Astrocyte (in vitro differentiated cells and primary cell): Measurements from ENCODE around the gene CECR2. TPM values are rescaled to one million over a fixed set of nuclear protein-coding genes. Genes with fewer than 3 reads are reported as not detected.

Experiments
- DNase-seq: peaks from one replicate; pipeline ENCODE4 v3.0.0-alpha.2; 2010; ENCODE audit warnings: low read depth
- FAIRE-seq: peaks from 2 replicates; lab custom pipeline; 2011; peaks lifted over from hg19 to GRCh38; lab: Jason Lieb, UNC
- H2AFZ ChIP-seq: 2 replicates; pipeline ENCODE4 v1.6.0; 2012; ENCODE audit warnings: low read depth, low read length, inconsistent platforms
- H3K27ac ChIP-seq: 2 replicates; pipeline ENCODE4 v1.5.1; 2011; ENCODE audit warnings: low read depth, low read length, inconsistent platforms
- H3K27me3 ChIP-seq: 2 replicates; pipeline ENCODE4 v1.6.0; 2011; ENCODE audit warnings: low read length, inconsistent platforms; ENCODE audit not compliant: insufficient read depth
- H3K36me3 ChIP-seq: 2 replicates; pipeline ENCODE4 v1.5.1; 2011; ENCODE audit warnings: low read length, inconsistent platforms; ENCODE audit not compliant: insufficient read depth
- H3K4me1 ChIP-seq: 2 replicates; pipeline ENCODE4 v1.5.1; 2011; ENCODE audit warnings: low read length, inconsistent platforms; ENCODE audit not compliant: insufficient read depth
- H3K4me2 ChIP-seq: 2 replicates; pipeline ENCODE4 v1.6.0; 2012; ENCODE audit warnings: low read length, inconsistent platforms
- H3K4me3 ChIP-seq: 2 replicates; pipeline ENCODE4 v1.5.1; 2011; ENCODE audit warnings: low read depth, mild to moderate bottlenecking, low read length, inconsistent platforms; ENCODE audit not compliant: insufficient read depth
- H3K79me2 ChIP-seq: 2 replicates; pipeline ENCODE4 v1.6.0; 2012; ENCODE audit warnings: mild to moderate bottlenecking, low read length, inconsistent platforms; ENCODE audit not compliant: insufficient read depth
- H3K9ac ChIP-seq: 2 replicates; pipeline ENCODE4 v1.6.0; 2012; ENCODE audit warnings: mild to moderate bottlenecking, low read length, inconsistent platforms
- H3K9me3 ChIP-seq: 2 replicates; pipeline ENCODE4 v1.5.1; 2012; ENCODE audit warnings: low read depth, mild to moderate bottlenecking, low read length, inconsistent platforms; ENCODE audit not compliant: insufficient read depth
- H4K20me1 ChIP-seq: 2 replicates; pipeline ENCODE4 v1.6.0; 2012; ENCODE audit warnings: low read length, inconsistent platforms; ENCODE audit not compliant: insufficient read depth
- H3K27ac Mint-ChIP-seq: one replicate; pipeline ENCODE4 v1.8.0; 2021; ENCODE audit warnings: mild to moderate bottlenecking, mixed read lengths; ENCODE audit not compliant: unreplicated experiment
- H3K27me3 Mint-ChIP-seq: one replicate; pipeline ENCODE4 v1.8.0; 2021; ENCODE audit warnings: low read depth, mixed read lengths; ENCODE audit not compliant: unreplicated experiment
- H3K36me3 Mint-ChIP-seq: one replicate; pipeline ENCODE4 v1.8.0; 2021; ENCODE audit warnings: low read depth, mixed read lengths; ENCODE audit not compliant: unreplicated experiment
- H3K4me1 Mint-ChIP-seq: one replicate; pipeline ENCODE4 v1.8.0; 2021; ENCODE audit warnings: low read depth, mixed read lengths; ENCODE audit not compliant: unreplicated experiment
- H3K4me3 Mint-ChIP-seq: one replicate; pipeline ENCODE4 v1.8.0; 2021; ENCODE audit warnings: mild to moderate bottlenecking, moderate library complexity, mixed read lengths; ENCODE audit not compliant: unreplicated experiment
- H3K9me3 Mint-ChIP-seq: one replicate; pipeline ENCODE4 v1.8.0; 2021; ENCODE audit warnings: mild to moderate bottlenecking, mixed read lengths; ENCODE audit not compliant: unreplicated experiment
- CTCF ChIP-seq: IDR thresholded peaks from 2 replicates; pipeline ENCODE4 v1.5.1; 2011; ENCODE audit warnings: low read depth, mild to moderate bottlenecking, inconsistent platforms, low read length, moderate library complexity; ENCODE audit not compliant: insufficient read depth
- EZH2 ChIP-seq: IDR thresholded peaks from 2 replicates; pipeline ENCODE4 v1.6.1; 2012; ENCODE audit warnings: mild to moderate bottlenecking, low read length, inconsistent platforms; ENCODE audit not compliant: insufficient read depth
- total RNA-seq: library from RNA; stranded (reverse); gene quantifications from 2 replicates; pipeline ENCODE4 v1.2.1, GENCODE V29; 2021

The CECR2 gene
- total RNA-seq, 1 donor from 2014 or later: 15.7 TPM

GRCh38 chr22:17587629-17588028 is 218.4 kb downstream of the CECR2 start:
- H3K27me3 Mint-ChIP-seq: peaks cover 2% of the 10 kb centered on the region
- Histone ChIP-seq H3K27ac (no peak overlapping the region), H3K4me1 (no peaks in the 10 kb centered on the region), H3K27me3 (no peaks in the 10 kb centered on the region), H2AFZ (no peak overlapping the region), H3K4me3 (no peak overlapping the region), H3K36me3 (peaks cover 16% of the 10 kb centered on the region), H4K20me1 (no peaks in the 10 kb centered on the region), H3K9ac (no peak overlapping the region), H3K4me2 (no peak overlapping the region), H3K9me3 (no peaks in the 10 kb centered on the region), H3K79me2 (no peaks in the 10 kb centered on the region)
- H3K9me3 Mint-ChIP-seq: no peaks in the 10 kb centered on the region
- no peak overlapping the region for H3K4me3 Mint-ChIP-seq
- no peak for FAIRE-seq
- no peak overlapping the region for H3K27ac Mint-ChIP-seq
- DNase-seq: no peak
- no peaks in the 10 kb centered on the region for H3K4me1 Mint-ChIP-seq
- TF ChIP-seq EZH2 (no peak), CTCF (no peak)
- no peaks in the 10 kb centered on the region for H3K36me3 Mint-ChIP-seq

- H3K27me3 Mint-ChIP-seq: no peaks in the 10 kb centered on the region
- H3K9me3 Mint-ChIP-seq: no peaks in the 10 kb centered on the region
- Histone ChIP-seq H3K27me3 (no peaks in the 10 kb centered on the region), H2AFZ (no peak overlapping the region), H3K9me3 (no peaks in the 10 kb centered on the region), H4K20me1 (peaks cover 6% of the 10 kb centered on the region), H3K9ac (no peak overlapping the region), H3K36me3 (peaks cover 23% of the 10 kb centered on the region), H3K27ac (no peak overlapping the region), H3K79me2 (no peaks in the 10 kb centered on the region), H3K4me3 (no peak overlapping the region), H3K4me2 (no peak overlapping the region), H3K4me1 (no peaks in the 10 kb centered on the region)
- H3K4me3 Mint-ChIP-seq: no peak overlapping the region
- DNase-seq (no peak), FAIRE-seq (no peak)
- H3K27ac Mint-ChIP-seq: no peak overlapping the region
- peaks cover 5% of the 10 kb centered on the region for H3K36me3 Mint-ChIP-seq
- TF ChIP-seq CTCF (no peak), EZH2 (no peak)
- no peaks in the 10 kb centered on the region for H3K4me1 Mint-ChIP-seq
These were observed 219.3 kb downstream of the CECR2 start for GRCh38 chr22:17588606-17589005.

GRCh38 chr22:17589810-17590375 is 220.6 kb downstream of the CECR2 start:
- no peaks in the 10 kb centered on the region for H3K4me1 ChIP-seq
- no peak overlapping the region for H3K4me3 ChIP-seq
- no peak overlapping the region for H3K27ac ChIP-seq
- Mint-ChIP-seq H3K4me1 (no peaks in the 10 kb centered on the region), H3K36me3 (peaks cover 8% of the 10 kb centered on the region), H3K27ac (no peak overlapping the region), H3K4me3 (no peak overlapping the region), H3K27me3 (no peaks in the 10 kb centered on the region), H3K9me3 (no peaks in the 10 kb centered on the region)
- H3K9me3 ChIP-seq: no peaks in the 10 kb centered on the region
- H3K36me3 ChIP-seq: peaks cover 33% of the 10 kb centered on the region
- TF ChIP-seq CTCF: no peak
- TF ChIP-seq EZH2: no peak
- H4K20me1 ChIP-seq: peaks cover 6% of the 10 kb centered on the region
- H2AFZ ChIP-seq: no peak overlapping the region
- DNase-seq: no peak
- H3K79me2 ChIP-seq: no peaks in the 10 kb centered on the region
- no peak for FAIRE-seq
- no peak overlapping the region for H3K9ac ChIP-seq
- no peaks in the 10 kb centered on the region for H3K27me3 ChIP-seq
- H3K4me2 ChIP-seq: no peak overlapping the region
